Psoas muscle (tissue), 8 donors: Measurements from ENCODE around the gene TAX1BP1. TPM values are rescaled to one million over a fixed set of nuclear protein-coding genes. Genes with fewer than 3 reads are reported as not detected.

Experiments used
- ATAC-seq, 4 donors: fragments of 200-7000 bp; cut with Tn5 transposase; one replicate each; pipeline ENCODE4 v1.9.1; 2020; ENCODE audit warnings: moderate library complexity in 3 of 4, mild to moderate bottlenecking in 2 of 4
- DNase-seq, 2 donors: peaks; one replicate each; pipeline ENCODE4 v3.0.0-alpha.2; 2020
- H3K27ac ChIP-seq: fragments of 200-600 bp; one replicate; pipeline ENCODE4 v1.8.0; 2022
- H3K27me3 ChIP-seq, 3 donors: fragments of 200-600 bp in 1 of 3; one replicate each; pipeline versions ENCODE4 v1.6.1 to v1.8.0; 2013 to 2022; ENCODE audit warnings: low read length in 2 of 3, mild to moderate bottlenecking in 2 of 3, moderate library complexity in 1 of 3; ENCODE audit not compliant: insufficient read depth in 3 of 3
- H3K36me3 ChIP-seq, 2 donors: fragments of 200-600 bp in 1 of 2; one replicate each; pipeline versions ENCODE4 v1.6.1 to v1.8.0; 2013 to 2022; ENCODE audit warnings: low read depth in 1 of 2, mild to moderate bottlenecking in 1 of 2, moderate library complexity in 1 of 2; ENCODE audit not compliant: insufficient read depth in 1 of 2
- H3K4me1 ChIP-seq: fragments of 200-600 bp; one replicate; pipeline ENCODE4 v1.8.0; 2022
- H3K4me3 ChIP-seq: fragments of 200-600 bp; one replicate; pipeline ENCODE4 v1.8.0; 2022; ENCODE audit warnings: mild to moderate bottlenecking
- H3K9me3 ChIP-seq: fragments of 200-600 bp; one replicate; pipeline ENCODE4 v1.8.0; 2022
- CTCF ChIP-seq: fragments of 200-600 bp; IDR thresholded peaks from one replicate; pipeline ENCODE4 v1.8.0; 2022; ENCODE audit warnings: antibody characterized with exemption
- WGBS, 3 donors: extraction: QIAGEN DNeasy Blood & Tissue Kit; methylation state at CpG; one replicate each; pipeline versions ENCODE4 v1.1.6 to v1.1.7; 2013; 5-methylcytosine and 5-hydroxymethylcytosine counted together
- intact Hi-C, 2 donors: fragments of 100-400 bp; cut with DNase I; formaldehyde crosslinking; loops; one replicate each; pipeline versions ENCODE4 v1.11.0 to v1.14.2; 2022
- polyA plus RNA-seq, 3 donors: library from polyadenylated mRNA; stranded (reverse); fragments of 200-250 nt; gene quantifications; one replicate each; pipeline ENCODE4 v1.2.3, GENCODE V29; 2013
- total RNA-seq, 4 donors: library from RNA; stranded (reverse); fragmentation: NEBNext Ultra II Directional in 2 of 4; extraction: Animal tissue kit (Norgen Biotek cat#: 25700) in 2 of 4; gene quantifications; one replicate each; pipeline versions ENCODE4 v1.2.1 to v1.2.4, GENCODE V29; 2021 to 2023
- donor health status: healthy with polysubstance abuse.
- donor health status: DM: no; HTN: no; CAD: no; lungs with moderate emphysema.
- donor health status: Bipolar disorder and iron deficiency.
- donor health status: healthy.
- donor health status: DM: yes; HTN: yes; CAD: no.
- donor health status: DM: no; HTN: no; CAD: no.
- donor health status: DM: no; HTN: no; CAD: no.
- donor health status: DM: yes; HTN: yes; CAD: no.

TAX1BP1 gene
- total and polyA plus RNA-seq, 7 donors: 65.9 to 171 (median 123) TPM

DNA sequence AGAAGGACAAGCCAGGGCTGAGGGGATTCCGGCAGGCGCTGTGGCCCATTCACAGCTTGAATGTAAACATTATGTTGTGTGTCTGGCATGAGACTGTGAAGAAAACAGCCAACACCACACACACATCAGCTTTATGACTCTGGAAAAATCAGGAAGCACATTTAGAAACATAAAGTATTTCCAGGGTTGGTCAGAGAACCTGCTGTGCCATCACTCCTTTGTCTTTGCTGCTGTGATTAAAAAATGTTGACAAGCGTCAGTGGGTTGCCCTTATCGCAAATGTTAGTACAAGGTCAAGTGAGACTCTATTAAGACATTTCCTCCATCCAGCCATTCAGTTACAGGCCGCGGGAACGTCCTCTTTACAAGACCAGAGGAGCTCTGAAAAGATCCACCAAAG, 95.4 kb downstream of the TAX1BP1 start:
- H3K27ac ChIP-seq: no peak overlapping the region
- H3K9me3 ChIP-seq: no peaks in the 10 kb centered on the region
- DNase-seq (no peak), ATAC-seq (no peak)
- peaks cover 0 to 30% of the 10 kb centered on the region in 2 donors for H3K36me3 ChIP-seq
- no peak overlapping the region for H3K4me3 ChIP-seq
- intact Hi-C loops: no loop called here
- no peaks in the 10 kb centered on the region for H3K4me1 ChIP-seq
- H3K27me3 ChIP-seq: no peaks in the 10 kb centered on the region
- 88 to 89% (median 88%) methylated on average over 7 of the region's 7 CpGs for WGBS, 3 donors
- TF ChIP-seq CTCF: no peak

GRCh38 chr7:27836536-27836935, 96.6 kb downstream of the TAX1BP1 start:
- H3K36me3 ChIP-seq: peaks cover 0 to 22% of the 10 kb centered on the region in 2 donors
- no peak for TF ChIP-seq CTCF
- H3K27ac ChIP-seq: no peak overlapping the region
- no peak overlapping the region for H3K4me3 ChIP-seq
- no peaks in the 10 kb centered on the region for H3K4me1 ChIP-seq
- no peaks in the 10 kb centered on the region for H3K9me3 ChIP-seq
- WGBS, 3 donors: 97 to 100% (median 100%) methylated on average over 2 of the region's 2 CpGs
- no peaks in the 10 kb centered on the region for H3K27me3 ChIP-seq
- DNase-seq (no peak), ATAC-seq (no peak)
- intact Hi-C loops: no loop called here

DNA sequence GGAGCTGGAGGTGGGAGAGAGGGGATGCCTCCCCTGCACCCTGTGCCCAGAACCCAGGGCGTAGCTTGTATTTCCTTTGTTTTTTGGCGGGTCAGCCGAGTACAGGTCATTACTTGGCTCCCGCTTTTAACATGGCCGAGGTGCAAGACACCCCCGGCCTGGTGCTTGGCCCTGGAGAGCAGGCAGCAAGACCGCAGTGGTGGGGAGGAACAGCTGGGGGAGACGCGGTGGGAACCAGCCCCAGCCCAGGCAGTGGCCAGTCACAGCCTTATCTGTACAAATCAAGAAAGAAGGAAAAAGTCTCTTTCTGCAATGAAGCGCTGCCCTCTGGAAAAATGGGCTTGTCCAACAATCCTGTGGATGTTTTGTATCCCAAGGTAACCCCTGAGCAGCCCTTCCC, 99.1 kb downstream of the TAX1BP1 start:
- H3K4me3 ChIP-seq: no peak overlapping the region
- H3K4me1 ChIP-seq: no peaks in the 10 kb centered on the region
- DNase-seq: no peak
- no peak overlapping the region for H3K27ac ChIP-seq
- whole genome bisulfite sequencing, 3 donors: 82 to 85% (median 83%) methylated on average over 10 of the region's 10 CpGs
- TF ChIP-seq CTCF: no peak
- H3K36me3 ChIP-seq: peaks cover 0 to 8% of the 10 kb centered on the region in 2 donors
- intact Hi-C loops: no loop called here
- H3K27me3 ChIP-seq: no peaks in the 10 kb centered on the region
- H3K9me3 ChIP-seq: no peaks in the 10 kb centered on the region
- no peak for ATAC-seq

DNA sequence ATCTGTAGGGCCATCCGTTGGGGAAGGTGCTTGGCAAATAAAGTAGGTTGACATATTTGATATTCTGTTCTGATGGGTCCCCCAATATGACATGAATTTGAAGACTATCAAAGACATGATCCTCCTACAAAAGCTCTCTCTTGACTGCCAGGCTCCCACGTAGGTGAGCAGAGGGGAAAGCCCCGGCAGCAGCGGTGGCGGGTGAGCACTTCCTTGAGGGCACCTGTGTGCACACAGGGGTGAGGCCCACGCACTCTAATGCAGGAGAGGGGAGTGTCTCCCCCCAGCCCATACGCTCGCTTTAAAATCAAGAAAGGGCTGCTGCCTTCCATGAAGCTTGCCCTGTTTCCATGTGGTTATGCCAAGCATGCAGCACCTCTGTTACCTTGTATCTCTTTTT, 100.4 kb downstream of the TAX1BP1 start:
- ATAC-seq: no peak
- Histone ChIP-seq H3K27ac (no peak overlapping the region), H3K27me3 (no peaks in the 10 kb centered on the region), H3K36me3 (peaks cover 0 to 8% of the 10 kb centered on the region in 2 donors), H3K4me3 (no peak overlapping the region), H3K4me1 (no peaks in the 10 kb centered on the region), H3K9me3 (no peaks in the 10 kb centered on the region)
- TF ChIP-seq CTCF: no peak
- no peak for DNase-seq
- 86 to 91% (median 89%) methylated on average over 8 of the region's 8 CpGs for WGBS, 3 donors
- intact Hi-C loops: no loop called here

DNA sequence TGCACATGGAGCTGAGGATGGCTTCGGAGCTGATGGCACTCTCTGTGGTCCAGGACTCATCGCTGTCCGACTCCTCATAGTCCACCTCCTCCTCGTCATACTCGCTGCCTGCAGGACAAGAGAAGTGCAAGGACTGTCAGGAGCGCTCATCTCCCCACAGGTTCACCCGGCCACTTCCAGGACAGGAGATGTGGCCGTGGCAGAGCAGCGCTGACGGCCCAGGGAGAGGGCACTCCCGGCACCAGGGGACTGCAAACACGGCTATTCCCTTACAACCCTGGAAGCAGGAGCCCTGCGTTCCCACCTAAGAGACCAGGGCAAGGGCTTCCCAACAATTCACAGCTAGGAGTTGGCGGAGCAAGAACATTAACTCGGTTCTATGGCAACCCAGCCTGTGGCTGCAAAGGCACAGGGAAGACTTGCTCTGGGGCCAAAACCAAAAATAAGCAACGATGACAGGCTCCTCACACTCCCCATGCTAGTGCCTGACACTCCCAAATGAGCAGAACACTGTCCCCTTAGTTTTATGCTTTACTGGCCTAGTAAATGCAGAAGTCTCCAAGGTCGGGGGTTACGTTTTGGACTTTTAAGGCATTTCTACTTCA, 100.9 kb downstream of the TAX1BP1 start:
- no peaks in the 10 kb centered on the region for H3K9me3 ChIP-seq

More for the DNA sequence above, 100.9 kb downstream of the TAX1BP1 start:
- intact Hi-C loops: no loop called here
- no peaks in the 10 kb centered on the region for H3K27me3 ChIP-seq
- H3K4me1 ChIP-seq: no peaks in the 10 kb centered on the region
- DNase-seq (no peak), ATAC-seq (no peak)
- 91 to 94% (median 93%) methylated on average over 18 of the region's 18 CpGs for WGBS, 3 donors
- no peak overlapping the region for H3K27ac ChIP-seq
- peaks cover 0 to 8% of the 10 kb centered on the region in 2 donors for H3K36me3 ChIP-seq
- H3K4me3 ChIP-seq: no peak overlapping the region
- no peak for TF ChIP-seq CTCF
